CD14-positive monocyte (primary cell): ENCODE data around the gene PRRT2. TPM values are rescaled to one million over a fixed set of nuclear protein-coding genes. Genes with fewer than 3 reads are reported as not detected.
A peak's percentile ranks its signal among the peaks of the same experiment; 100 is the strongest.

ENCODE experiments used
- DNase-seq, 3 donors: peaks; one replicate each; pipeline ENCODE4 v3.0.0-alpha.2; 2011 to 2022
- H2AFZ ChIP-seq: 2 replicates; pipeline ENCODE4 v1.6.0; 2012; ENCODE audit warnings: mild to moderate bottlenecking, low read depth, low read length, inconsistent platforms; ENCODE audit not compliant: insufficient read depth, poor library complexity, severe bottlenecking
- H3K27ac ChIP-seq, 2 donors: 1 replicate in 1 of 2; 2 replicates in 1 of 2; pipeline ENCODE4 v1.5.1; 2012 to 2013; ENCODE audit warnings: low read length in 2 of 2, control low read depth in 1 of 2, inconsistent platforms in 1 of 2, low read depth in 1 of 2, mild to moderate bottlenecking in 1 of 2
- H3K27me3 ChIP-seq, 2 donors: one replicate each; pipeline versions ENCODE4 v1.6.0 to v1.6.1; 2011 to 2013; ENCODE audit warnings: low read length in 2 of 2; ENCODE audit not compliant: control insufficient read depth in 2 of 2, insufficient read depth in 2 of 2
- H3K36me3 ChIP-seq, 2 donors: replicated peaks in 1 of 2; 1 replicate in 1 of 2; 2 replicates in 1 of 2; pipeline versions ENCODE4 v1.5.1 to v1.6.1; 2012 to 2013; ENCODE audit warnings: low read length in 2 of 2, control low read depth in 1 of 2, inconsistent platforms in 1 of 2, mild to moderate bottlenecking in 1 of 2; ENCODE audit not compliant: insufficient read depth in 2 of 2, control insufficient read depth in 1 of 2
- H3K4me1 ChIP-seq, 2 donors: 1 replicate in 1 of 2; 2 replicates in 1 of 2; pipeline versions ENCODE4 v1.5.1 to v1.6.1; 2012 to 2013; ENCODE audit warnings: low read length in 2 of 2, control low read depth in 1 of 2, inconsistent platforms in 1 of 2, mild to moderate bottlenecking in 1 of 2, moderate library complexity in 1 of 2; ENCODE audit not compliant: insufficient read depth in 2 of 2, control insufficient read depth in 1 of 2
- H3K4me2 ChIP-seq: replicated peaks from 2 replicates; pipeline ENCODE3; 2012; ENCODE audit warnings: low read length, moderate library complexity, mild to moderate bottlenecking; ENCODE audit not compliant: poor library complexity, severe bottlenecking; ENCODE audit errors: extremely low read depth
- H3K4me3 ChIP-seq, 3 experiments: fragments of 200-600 bp in 1 of 3; sonication (generic) in 1 of 3; replicated peaks in 1 of 3; 1 replicate in 2 of 3; 2 replicates in 1 of 3; pipeline ENCODE4 v1.5.1; 2011 to 2013; ENCODE audit warnings: low read length in 3 of 3, mild to moderate bottlenecking in 3 of 3, control low read depth in 2 of 3, low read depth in 2 of 3, inconsistent platforms in 1 of 3, moderate library complexity in 1 of 3
- H3K79me2 ChIP-seq: 2 replicates; pipeline ENCODE4 v1.6.0; 2012; ENCODE audit warnings: mild to moderate bottlenecking, control low read depth, inconsistent platforms, low read length, moderate library complexity; ENCODE audit not compliant: insufficient read depth
- H3K9ac ChIP-seq: 2 replicates; pipeline ENCODE4 v1.6.0; 2017; ENCODE audit warnings: low read length, mild to moderate bottlenecking; ENCODE audit not compliant: insufficient read depth, poor library complexity, severe bottlenecking
- H3K9me3 ChIP-seq, 2 donors: replicated peaks in 1 of 2; 1 replicate in 1 of 2; 2 replicates in 1 of 2; pipeline versions ENCODE4 v1.5.1 to v1.6.1; 2012 to 2013; ENCODE audit warnings: low read length in 2 of 2, control low read depth in 1 of 2; ENCODE audit not compliant: control insufficient read depth in 1 of 2, insufficient read depth in 1 of 2
- H4K20me1 ChIP-seq: 2 replicates; pipeline ENCODE4 v1.6.0; 2012; ENCODE audit warnings: mild to moderate bottlenecking, low read length, control low read depth, moderate library complexity; ENCODE audit not compliant: insufficient read depth
- H3K27ac Mint-ChIP-seq, 7 donors: one replicate each; pipeline ENCODE4 v1.8.0; 2020; ENCODE audit warnings: mild to moderate bottlenecking in 7 of 7, mixed read lengths in 7 of 7, moderate library complexity in 6 of 7, inconsistent platforms in 2 of 7
- H3K27me3 Mint-ChIP-seq, 3 donors: one replicate each; pipeline ENCODE4 v1.8.0; 2021 to 2022; ENCODE audit warnings: low read depth in 3 of 3, mild to moderate bottlenecking in 3 of 3, mixed read lengths in 3 of 3, moderate library complexity in 3 of 3, inconsistent platforms in 1 of 3
- H3K36me3 Mint-ChIP-seq, 2 donors: one replicate each; pipeline ENCODE4 v1.8.0; 2020; ENCODE audit warnings: mixed read lengths in 2 of 2, inconsistent platforms in 1 of 2, mild to moderate bottlenecking in 1 of 2
- H3K4me1 Mint-ChIP-seq: one replicate; pipeline ENCODE4 v1.8.0; 2020; ENCODE audit warnings: mild to moderate bottlenecking, mixed read lengths
- H3K4me3 Mint-ChIP-seq, 2 donors: one replicate each; pipeline ENCODE4 v1.8.0; 2020; ENCODE audit warnings: mild to moderate bottlenecking in 2 of 2, mixed read lengths in 2 of 2, moderate library complexity in 1 of 2
- H3K9me3 Mint-ChIP-seq, 7 donors: one replicate each; pipeline ENCODE4 v1.8.0; 2020 to 2022; ENCODE audit warnings: mixed read lengths in 7 of 7, mild to moderate bottlenecking in 6 of 7, moderate library complexity in 6 of 7, inconsistent platforms in 2 of 7
- CTCF ChIP-seq: fragments of 200-600 bp; IDR thresholded peaks from one replicate; pipeline ENCODE4 v1.8.0; 2022; ENCODE audit warnings: antibody characterized with exemption, mild to moderate bottlenecking
- WGBS: methylation state at CpG from one replicate; pipeline ENCODE4 v1.1.5; 2013; ENCODE audit warnings: missing lambda C conversion rate; ENCODE audit not compliant: insufficient coverage; 5-methylcytosine and 5-hydroxymethylcytosine counted together
- intact Hi-C, 2 donors: fragments of 100-400 bp; cut with micrococcal nuclease; formaldehyde crosslinking; loops; one replicate each; pipeline versions ENCODE4 v1.15.0 to v1.15.1; 2023
- polyA plus RNA-seq, 3 donors: library from polyadenylated mRNA; depleted of rRNA in 1 of 3; unstranded in 2 of 3; stranded (reverse) in 1 of 3; fragments of 300-500 nt in 2 of 3; fragments of >200 nt in 1 of 3; fragmentation: Illumina TruSeq in 2 of 3; gene quantifications; 1 replicate in 2 of 3; 2 replicates in 1 of 3; pipeline ENCODE4 v1.2.3, GENCODE V29; 2012 to 2021

The PRRT2 gene
- polyA plus RNA-seq, 3 donors = 0.04 TPM; not detected in 2

- intact Hi-C loops = loop anchor here (5.0 to 10.0 kb wide), 2 partner anchors 37 to 185 kb away; partner anchors contain the start of genes HIRIP3 (in 1 of the 2) and INO80E (in 1 of the 2)
- Mint-ChIP-seq H3K36me3 (peaks cover 21 to 31% of the 10 kb centered on the region in 2 donors), H3K4me3 (no peak overlapping the region), H3K4me1 (peaks cover 57% of the 10 kb centered on the region), H3K27me3 (peaks cover 22 to 34% (median 31%) of the 10 kb centered on the region in 3 donors), H3K9me3 (peaks cover 0 to 8% (median 3%) of the 10 kb centered on the region in 7 donors), H3K27ac (peak overlapping the region in 6 of 7 donors; percentile 18 to 92 (median 74))
- H3K4me3 ChIP-seq = peak overlapping the region in 1 of 3 experiments; percentile 73
- H3K4me2 ChIP-seq = peak overlapping the region; percentile 76
- no peak overlapping the region for H2AFZ ChIP-seq
- 69% methylated on average over 5 of the region's 23 CpGs for WGBS
- peak overlapping the region; percentile 29 to 59 for H3K27ac ChIP-seq
- H3K79me2 ChIP-seq = peaks cover 27% of the 10 kb centered on the region
- TF ChIP-seq CTCF = no peak
- H4K20me1 ChIP-seq = peaks cover 36% of the 10 kb centered on the region
- H3K9ac ChIP-seq = peak overlapping the region; percentile 50
- H3K9me3 ChIP-seq = no peaks in the 10 kb centered on the region
- peaks cover 13 to 23% of the 10 kb centered on the region in 2 donors for H3K36me3 ChIP-seq
- peaks cover 5 to 24% of the 10 kb centered on the region in 2 donors for H3K27me3 ChIP-seq
- peaks cover 56 to 66% of the 10 kb centered on the region in 2 donors for H3K4me1 ChIP-seq
- no peak for DNase-seq
Observed at GRCh38 chr16:29809850-29810698, 1.9 kb upstream of the PRRT2 start.

GRCh38 chr16:29810699-29811169 is 1.3 kb upstream of the PRRT2 start:
- H4K20me1 ChIP-seq = peaks cover 36% of the 10 kb centered on the region
- H3K4me2 ChIP-seq = peak overlapping the region; percentile 76
- H3K36me3 ChIP-seq = peaks cover 13 to 23% of the 10 kb centered on the region in 2 donors
- H3K4me3 Mint-ChIP-seq = peak overlapping the region; percentile 83 to 95
- 26% methylated on average over 6 of the region's 9 CpGs for WGBS
- no peaks in the 10 kb centered on the region for H3K9me3 ChIP-seq
- H3K27ac Mint-ChIP-seq = peak overlapping the region; percentile 46 to 92 (median 87)
- peaks cover 21 to 31% of the 10 kb centered on the region in 2 donors for H3K36me3 Mint-ChIP-seq
- TF ChIP-seq CTCF = no peak
- peaks cover 63% of the 10 kb centered on the region for H3K4me1 Mint-ChIP-seq
- peak overlapping the region; percentile 29 to 59 for H3K27ac ChIP-seq
- H3K27me3 Mint-ChIP-seq = peaks cover 20 to 34% (median 31%) of the 10 kb centered on the region in 3 donors
- peaks cover 0 to 8% (median 3%) of the 10 kb centered on the region in 7 donors for H3K9me3 Mint-ChIP-seq
- H2AFZ ChIP-seq = peak overlapping the region; percentile 70
- H3K4me3 ChIP-seq = peak overlapping the region in 2 of 3 experiments; percentile 57 to 73
- intact Hi-C loops = loop anchor here in 1 of 2 donors (10.0 kb wide), 1 partner anchor 184 kb away; the partner anchor contains the start of genes HIRIP3 and INO80E
- no peak for DNase-seq
- H3K27me3 ChIP-seq = peaks cover 5 to 24% of the 10 kb centered on the region in 2 donors
- peak overlapping the region; percentile 50 for H3K9ac ChIP-seq
- peaks cover 27% of the 10 kb centered on the region for H3K79me2 ChIP-seq
- peaks cover 60 to 71% of the 10 kb centered on the region in 2 donors for H3K4me1 ChIP-seq
